LNCAP (cell line): Measurements from ENCODE around the gene SH2B3.

Experiments used
- CTCF ChIP-seq: fragments of 450-650 bp; IDR thresholded peaks from 2 replicates; pipeline ENCODE4 v1.5.1; 2017; ENCODE audit warnings: mild to moderate bottlenecking

Gene SH2B3

GRCh38 chr12:111390910-111391309, 14.8 kb upstream of the SH2B3 start:
- TF ChIP-seq CTCF: no peak

- no peak for TF ChIP-seq CTCF
Observed at GRCh38 chr12:111393700-111394300, 11.9 kb upstream of the SH2B3 start.

GRCh38 chr12:111394480-111394879, 11.2 kb upstream of the SH2B3 start:
- no peak for TF ChIP-seq CTCF

GRCh38 chr12:111395336-111396187, 10.2 kb upstream of the SH2B3 start:
- no peak for TF ChIP-seq CTCF

- TF ChIP-seq CTCF: peak; percentile 98
Observed at GRCh38 chr12:111396726-111397445, 8.8 kb upstream of the SH2B3 start.

GRCh38 chr12:111398530-111398929, 7.2 kb upstream of the SH2B3 start:
- TF ChIP-seq CTCF: no peak

GRCh38 chr12:111401167-111401605, 4.5 kb upstream of the SH2B3 start:
- TF ChIP-seq CTCF: no peak
